GM23248 (cell line): ENCODE data around the gene MRPL4. TPM values are rescaled to one million over a fixed set of nuclear protein-coding genes. Genes with fewer than 3 reads are reported as not detected.
A peak's percentile ranks its signal among the peaks of the same experiment; 100 is the strongest.

ENCODE experiments used
- DNase-seq: peaks from one replicate; pipeline ENCODE4 v3.0.0-alpha.2; 2015
- H2AFZ ChIP-seq: fragments of 200-600 bp; sonication (generic); 2 replicates; pipeline ENCODE4 v1.6.1; 2016; ENCODE audit warnings: antibody characterized with exemption
- H3F3A ChIP-seq: fragments of 200-600 bp; sonication (generic); 2 replicates; pipeline ENCODE4 v1.6.1; 2016; ENCODE audit warnings: mild to moderate bottlenecking, antibody characterized with exemption, mixed run types; ENCODE audit not compliant: insufficient read depth
- H3K27ac ChIP-seq: fragments of 200-600 bp; sonication (generic); 2 replicates; pipeline ENCODE4 v1.5.1; 2016; ENCODE audit warnings: mild to moderate bottlenecking
- H3K27me3 ChIP-seq: fragments of 200-600 bp; sonication (generic); replicated peaks from 2 replicates; pipeline ENCODE4 v1.6.1; 2016; ENCODE audit warnings: mild to moderate bottlenecking; ENCODE audit not compliant: insufficient read depth
- H3K36me3 ChIP-seq: fragments of 200-600 bp; sonication (generic); 2 replicates; pipeline ENCODE4 v1.6.1; 2016; ENCODE audit warnings: low read depth, mild to moderate bottlenecking
- H3K4me1 ChIP-seq: fragments of 200-600 bp; sonication (generic); 2 replicates; pipeline ENCODE4 v1.6.1; 2016; ENCODE audit warnings: mild to moderate bottlenecking; ENCODE audit not compliant: insufficient read depth
- H3K4me2 ChIP-seq: fragments of 200-600 bp; sonication (generic); one replicate; pipeline ENCODE4 v1.6.1; 2016; ENCODE audit warnings: mild to moderate bottlenecking; ENCODE audit not compliant: unreplicated experiment
- H3K4me3 ChIP-seq: fragments of 200-600 bp; sonication (generic); 2 replicates; pipeline ENCODE4 v1.5.1; 2016; ENCODE audit warnings: mild to moderate bottlenecking
- H3K79me2 ChIP-seq: fragments of 200-600 bp; sonication (generic); 2 replicates; pipeline ENCODE4 v1.6.1; 2016; ENCODE audit warnings: mild to moderate bottlenecking; ENCODE audit not compliant: insufficient read depth
- H3K9ac ChIP-seq: fragments of 200-600 bp; sonication (generic); 2 replicates; pipeline ENCODE4 v1.6.1; 2016; ENCODE audit warnings: mild to moderate bottlenecking
- H3K9me2 ChIP-seq: fragments of 200-600 bp; sonication (generic); 2 replicates; pipeline ENCODE4 v1.6.1; 2016; ENCODE audit warnings: mixed run types, mild to moderate bottlenecking, moderate library complexity; ENCODE audit not compliant: insufficient read depth
- H3K9me3 ChIP-seq: fragments of 200-600 bp; sonication (generic); one replicate; pipeline ENCODE4 v1.6.1; 2017; ENCODE audit warnings: low read depth
- H4K20me1 ChIP-seq: fragments of 200-600 bp; sonication (generic); 2 replicates; pipeline ENCODE4 v1.6.0; 2016; ENCODE audit not compliant: insufficient read depth
- EZH2 ChIP-seq: fragments of 200-600 bp; sonication (generic); IDR thresholded peaks from 2 replicates; pipeline ENCODE4 v1.6.1; 2018; ENCODE audit warnings: antibody characterized with exemption, mild to moderate bottlenecking; ENCODE audit not compliant: insufficient read depth, poor library complexity, severe bottlenecking
- EZH2phosphoT487 ChIP-seq: fragments of 200-600 bp; sonication (generic); IDR thresholded peaks from 2 replicates; pipeline ENCODE4 v1.6.1; 2018; ENCODE audit warnings: antibody characterized with exemption, moderate library complexity, mild to moderate bottlenecking, low read depth; ENCODE audit not compliant: insufficient read depth
- WGBS, 2 experiments: methylation state at CpG; one replicate each; pipeline ENCODE4 v1.1.6; 2015 to 2017; ENCODE audit warnings: low lambda C conversion rate in 2 of 2, low coverage in 1 of 2; ENCODE audit errors: missing lambda C conversion rate in 2 of 2; 5-methylcytosine and 5-hydroxymethylcytosine counted together
- in situ Hi-C: fragments of 300-500 bp; cut with MboI; formaldehyde crosslinking; loops from 2 replicates; pipeline ENCODE4 v1.15.0; 2020
- polyA plus RNA-seq: library from polyadenylated mRNA; unstranded; fragments of >200 nt; fragmentation: Nextera tagmentation; extraction: Ambion mirVana; gene quantifications from 2 replicates; pipeline ENCODE4 v1.2.1, GENCODE V29; 2016
- total RNA-seq: library from RNA; depleted of rRNA; stranded (reverse); fragments of >200 nt; shearing (Covaris generic); gene quantifications from 2 replicates; pipeline ENCODE4 v1.2.3, GENCODE V29; 2014

The MRPL4 gene
- total and polyA plus RNA-seq, 2 experiments from 2014 or later: 73.9 to 101 TPM

DNA sequence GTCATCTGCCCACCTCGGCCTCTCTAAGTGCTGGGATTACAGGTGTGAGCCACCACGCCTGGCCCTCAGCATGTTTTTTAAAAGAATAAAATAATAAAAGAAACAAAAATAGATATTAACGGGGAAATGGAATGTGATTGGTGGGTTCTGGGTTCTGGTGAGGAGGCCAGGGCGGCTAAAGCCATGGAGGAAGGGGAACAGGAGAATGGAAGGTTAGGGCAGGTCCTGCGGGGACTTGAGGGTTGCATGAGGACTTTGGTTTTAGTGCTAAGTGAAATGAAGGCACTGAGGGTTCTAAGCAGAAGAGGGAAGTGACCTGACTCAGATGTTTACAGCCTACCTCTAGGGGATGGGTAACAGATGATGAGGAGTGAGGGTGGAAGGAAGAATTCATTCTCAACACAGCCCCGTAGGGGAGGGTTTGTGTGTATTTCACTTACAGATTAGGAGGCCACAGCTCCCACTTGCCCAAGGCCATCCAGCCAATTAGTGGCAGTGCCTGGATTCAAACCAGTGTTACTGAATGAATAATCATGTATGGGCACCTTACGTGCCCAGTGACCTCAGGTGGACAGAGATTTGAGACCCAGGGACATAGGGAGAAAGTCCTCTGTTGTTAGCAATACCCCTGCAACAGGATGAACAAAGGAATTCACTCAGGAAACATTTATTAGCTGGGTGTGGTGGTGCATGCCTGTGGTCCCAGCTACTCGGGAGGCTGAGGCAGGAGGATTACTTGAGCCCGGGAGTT is 6.7 kb upstream of the MRPL4 start:
- no peak for TF ChIP-seq EZH2phosphoT487
- TF ChIP-seq EZH2: no peak
- Histone ChIP-seq H3K27me3 (no peaks in the 10 kb centered on the region), H3K79me2 (no peaks in the 10 kb centered on the region), H3K27ac (no peak overlapping the region), H2AFZ (no peak overlapping the region), H3K4me2 (no peak overlapping the region), H3K36me3 (no peaks in the 10 kb centered on the region), H4K20me1 (no peaks in the 10 kb centered on the region), H3K4me3 (no peak overlapping the region), H3K9me3 (no peaks in the 10 kb centered on the region), H3K9me2 (no peaks in the 10 kb centered on the region), H3K4me1 (peaks cover 10% of the 10 kb centered on the region), H3K9ac (no peak overlapping the region), H3F3A (no peaks in the 10 kb centered on the region)
- in situ Hi-C loops: loop anchor here (25.0 kb wide), 1 partner anchor 308 kb away; the partner anchor contains the start of gene OLFM2
- WGBS, 2 experiments: 63 to 76% methylated on average over 9 of the region's 9 CpGs
- no peak for DNase-seq

DNA sequence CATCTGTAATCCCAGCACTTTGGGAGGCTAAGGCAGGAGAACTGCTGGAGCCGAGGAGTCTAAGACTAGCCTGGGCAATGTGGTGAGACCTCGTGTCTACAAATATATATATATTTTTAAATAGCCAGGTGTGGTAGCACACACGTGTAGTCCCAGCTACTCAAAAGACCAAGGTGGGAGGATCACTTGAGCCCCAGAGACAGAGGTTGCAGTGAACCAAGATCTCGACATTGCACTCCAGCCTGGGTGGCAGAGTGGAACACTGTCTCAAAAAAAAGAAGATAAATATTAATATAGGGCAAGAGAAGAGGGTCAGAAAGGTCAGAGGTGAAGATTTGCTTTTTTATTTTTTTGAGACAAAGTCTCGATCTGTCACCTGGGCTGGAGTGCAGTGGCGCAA is 5.5 kb upstream of the MRPL4 start:
- WGBS, 2 experiments: 71 to 72% methylated on average over 6 of the region's 6 CpGs
- TF ChIP-seq EZH2 (no peak), EZH2phosphoT487 (no peak)
- Histone ChIP-seq H3K27me3 (no peaks in the 10 kb centered on the region), H3K4me3 (no peak overlapping the region), H3K4me1 (peaks cover 10% of the 10 kb centered on the region), H3K4me2 (no peak overlapping the region), H3K9me3 (no peaks in the 10 kb centered on the region), H3K27ac (no peak overlapping the region), H3K9me2 (no peaks in the 10 kb centered on the region), H3K36me3 (no peaks in the 10 kb centered on the region), H4K20me1 (no peaks in the 10 kb centered on the region), H3F3A (no peaks in the 10 kb centered on the region), H3K79me2 (no peaks in the 10 kb centered on the region), H2AFZ (no peak overlapping the region), H3K9ac (no peak overlapping the region)
- in situ Hi-C loops: loop anchor here (25.0 kb wide), 1 partner anchor 309 kb away; the partner anchor contains the start of gene OLFM2
- no peak for DNase-seq

DNA sequence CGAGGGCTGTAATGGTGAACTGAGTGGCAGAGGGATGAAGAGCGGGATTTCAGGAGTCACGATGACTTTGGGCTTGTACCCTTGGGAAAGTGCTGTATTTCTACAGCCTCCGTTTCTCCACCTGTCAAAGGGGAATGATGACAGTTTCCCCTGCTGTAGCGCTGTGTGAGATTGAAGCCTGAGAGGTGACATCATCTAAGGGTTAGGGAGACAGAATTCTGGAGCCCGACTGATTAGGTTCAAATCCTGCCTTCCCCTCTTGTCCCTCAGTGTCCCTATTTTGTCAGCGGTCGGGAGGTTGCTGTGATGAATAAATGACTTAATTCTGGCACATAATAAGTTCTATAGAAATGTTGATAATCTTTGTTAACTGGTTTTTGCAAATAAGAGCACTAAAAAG is 693 bp downstream of the MRPL4 start:
- H3K79me2 ChIP-seq: peaks cover 22% of the 10 kb centered on the region
- peak overlapping the region; percentile 89 for H3K4me3 ChIP-seq
- no peaks in the 10 kb centered on the region for H3K9me2 ChIP-seq
- in situ Hi-C loops: no loop called here
- peaks cover 5% of the 10 kb centered on the region; the same call in 1 of the 2 replicates for H3K4me1 ChIP-seq
- 0 out of 2 replicates have a peak overlapping the region, but pooled peaks have one; percentile 37 for H3K27ac ChIP-seq
- no peaks in the 10 kb centered on the region for H4K20me1 ChIP-seq
- WGBS, 2 experiments: 31 to 32% methylated on average over 8 of the region's 8 CpGs
- DNase-seq: no peak
- H3K9me3 ChIP-seq: no peaks in the 10 kb centered on the region
- no peaks in the 10 kb centered on the region; the same call in 1 of the 2 replicates for H3K36me3 ChIP-seq
- TF ChIP-seq EZH2phosphoT487 (no peak), EZH2 (no peak)
- no peaks in the 10 kb centered on the region for H3K27me3 ChIP-seq
- peak overlapping the region; percentile 87 for H3K9ac ChIP-seq
- H3F3A ChIP-seq: no peaks in the 10 kb centered on the region
- H3K4me2 ChIP-seq: peak overlapping the region; percentile 90
- H2AFZ ChIP-seq: peak overlapping the region; percentile 90

DNA sequence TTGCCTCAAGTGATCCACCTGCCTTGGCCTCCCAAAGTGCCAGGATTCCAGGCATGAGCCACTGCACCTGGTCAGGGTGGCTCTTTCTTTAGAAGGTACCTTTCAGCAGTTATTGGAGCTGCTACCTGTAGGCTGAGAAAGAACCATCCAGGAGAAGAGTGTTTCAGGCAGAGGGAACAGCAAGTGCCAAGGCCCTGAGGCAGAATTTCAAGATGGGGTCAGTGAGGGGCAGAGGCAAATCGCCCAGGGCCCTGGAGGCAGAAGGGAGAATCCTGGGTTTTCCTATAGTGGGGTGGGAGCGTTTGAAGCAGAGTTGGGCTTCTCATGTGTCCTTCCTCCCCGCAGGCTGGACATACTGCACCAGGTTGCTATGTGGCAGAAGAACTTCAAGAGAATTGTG is 2.2 kb downstream of the MRPL4 start:
- Histone ChIP-seq H3K79me2 (peaks cover 22% of the 10 kb centered on the region), H3K4me3 (no peak overlapping the region), H3K27me3 (no peaks in the 10 kb centered on the region), H2AFZ (no peak overlapping the region), H3K4me2 (no peak overlapping the region), H3K27ac (no peak overlapping the region), H3K9ac (no peak overlapping the region), H3K36me3 (no peaks in the 10 kb centered on the region; the same call in none of the 2 replicates), H3K4me1 (peaks cover 5% of the 10 kb centered on the region; the same call in 1 of the 2 replicates), H3F3A (no peaks in the 10 kb centered on the region), H4K20me1 (no peaks in the 10 kb centered on the region), H3K9me3 (no peaks in the 10 kb centered on the region), H3K9me2 (no peaks in the 10 kb centered on the region)
- TF ChIP-seq EZH2phosphoT487 (no peak), EZH2 (no peak)
- no peak for DNase-seq
- in situ Hi-C loops: no loop called here
- WGBS, 2 experiments: 95 to 98% methylated on average over 3 of the region's 3 CpGs
